K562 (cell line): Measurements from ENCODE around the gene ZBTB26.
A peak's percentile ranks its signal among the peaks of the same experiment; 100 is the strongest.

ENCODE experiments used
- ARID3A ChIP-seq: IDR thresholded peaks from 2 replicates; pipeline ENCODE4 v1.6.1; 2012; ENCODE audit warnings: low read depth, low read length, improper control_type of control experiment, borderline replicate concordance
- CTCF ChIP-seq, 3 experiments: IDR thresholded peaks in 2 of 3; conservative IDR thresholded peaks in 1 of 3; 2 replicates each; pipeline ENCODE4 v1.5.1; 2011 to 2012; ENCODE audit warnings: low read length in 3 of 3, mild to moderate bottlenecking in 3 of 3, control low read depth in 2 of 3, improper control_type of control experiment in 1 of 3, inconsistent platforms in 1 of 3, low read depth in 1 of 3, mixed read lengths in 1 of 3, moderate library complexity in 1 of 3; ENCODE audit not compliant: insufficient read depth in 2 of 3
- CTCFL ChIP-seq: IDR thresholded peaks from 2 replicates; pipeline ENCODE4 v1.6.1; 2011; ENCODE audit warnings: borderline replicate concordance, low read depth, mild to moderate bottlenecking, moderate library complexity, low read length; ENCODE audit not compliant: insufficient read depth, poor library complexity, severe bottlenecking
- JUN ChIP-seq, 2 experiments: sonication (generic) in 1 of 2; formaldehyde crosslinking in 1 of 2; IDR thresholded peaks; 2 replicates each; pipeline versions ENCODE4 v1.6.1 to v1.8.0; 2012 to 2022; ENCODE audit warnings: borderline replicate concordance in 2 of 2, mild to moderate bottlenecking in 2 of 2, improper control_type of control experiment in 1 of 2, low read depth in 1 of 2, low read length in 1 of 2, missing genetic modification reagents in 1 of 2
- MXI1 ChIP-seq: IDR thresholded peaks from 2 replicates; pipeline ENCODE4 v1.6.1; 2011; ENCODE audit warnings: low read depth, mild to moderate bottlenecking, improper control_type of control experiment, low read length
- NCOA1 ChIP-seq: fragments of 450-650 bp; IDR thresholded peaks from 2 replicates; pipeline ENCODE4 v1.6.1; 2016; ENCODE audit warnings: low read depth
- POLR2AphosphoS5 ChIP-seq: IDR thresholded peaks from 2 replicates; pipeline ENCODE4 v1.6.1; 2011; ENCODE audit warnings: mild to moderate bottlenecking, low read depth, low read length, moderate library complexity; ENCODE audit not compliant: control insufficient read depth, insufficient read depth
- RBM15 ChIP-seq: fragments of 200-400 bp; formaldehyde crosslinking; IDR thresholded peaks from 2 replicates; pipeline ENCODE4 v1.6.1; 2018; ENCODE audit warnings: mild to moderate bottlenecking, low read length, moderate library complexity; ENCODE audit not compliant: insufficient read depth
- STAT6 ChIP-seq: sonication (generic); formaldehyde crosslinking; IDR thresholded peaks from 2 replicates; pipeline ENCODE4 v1.8.1; 2023; ENCODE audit warnings: mild to moderate bottlenecking, missing genetic modification reagents
- TCF7L2 ChIP-seq: fragments of 150-350 bp; IDR thresholded peaks from 2 replicates; pipeline ENCODE4 v1.6.1; 2016; ENCODE audit warnings: low read depth, mild to moderate bottlenecking, low read length, moderate library complexity
- TRIM28 ChIP-seq: fragments of 450-650 bp; IDR thresholded peaks from 2 replicates; pipeline ENCODE4 v1.6.1; 2017
- ZBTB1 ChIP-seq: sonication (generic); formaldehyde crosslinking; IDR thresholded peaks from 2 replicates; pipeline ENCODE4 v1.8.1; 2023; ENCODE audit warnings: missing genetic modification reagents, low read depth, mild to moderate bottlenecking, borderline replicate concordance
- ZBTB40 ChIP-seq, 2 experiments: fragments of 450-650 bp in 1 of 2; sonication (generic) in 1 of 2; formaldehyde crosslinking in 1 of 2; IDR thresholded peaks; 2 replicates each; pipeline versions ENCODE4 v1.7.1 to v1.9.0; 2016 to 2022; ENCODE audit warnings: inconsistent platforms in 1 of 2, mild to moderate bottlenecking in 1 of 2, missing genetic modification reagents in 1 of 2
- ZNF77 ChIP-seq: fragments of 250-450 bp; sonication (Bioruptor Pico); IDR thresholded peaks from 2 replicates; pipeline ENCODE4 v1.5.0; 2020

- TF ChIP-seq MXI1 = no peak
- TF ChIP-seq CTCF (IDR thresholded peaks at IDR 0.05 in 2 of 3, conservative IDR thresholded peaks at IDR 0.05 in 1 of 3; ENCODE audit: insufficient read depth in 2 of 3, low read depth in 1 of 3, low read length in 3 of 3) = peak in 1 of 3 experiments; percentile 14; a peak in 1 of 6 replicates
- TF ChIP-seq JUN (IDR thresholded peaks at IDR 0.05; ENCODE audit: borderline replicate concordance, low read depth, low read length) = no peak
- no peak for TF ChIP-seq JUN (CRISPR knock-in tag; IDR thresholded peaks at IDR 0.05; ENCODE audit: borderline replicate concordance)
- peak; percentile 99 for TF ChIP-seq ZBTB40 (IDR thresholded peaks at IDR 0.05)
- TF ChIP-seq ZBTB40 (CRISPR knock-in tag; IDR thresholded peaks at IDR 0.05) = no peak
- TF ChIP-seq ZBTB1 (CRISPR knock-in tag) = 0 out of 2 replicates have a peak, but pooled peaks have one; percentile 64
- no peak for TF ChIP-seq ARID3A
- TF ChIP-seq TCF7L2 = no peak
- no peak for TF ChIP-seq RBM15
- TF ChIP-seq STAT6 = no peak
- TF ChIP-seq POLR2AphosphoS5 = peak; percentile 70; the same call in 1 of the 2 replicates
- TF ChIP-seq NCOA1 = peak; percentile 58
- TF ChIP-seq TRIM28 = peak; percentile 94
- TF ChIP-seq CTCFL = no peak
- TF ChIP-seq ZNF77 (CRISPR knock-in tag) = no peak
These were observed 18.2 kb downstream of the ZBTB26 start, which contains the start of gene ZBTB6 for GRCh38 chr9:122912964-122913673.
